ENCODE results near the gene CTRB2. TPM values are rescaled to one million over a fixed set of nuclear protein-coding genes. Genes with fewer than 3 reads are reported as not detected.

CTRB2 gene
- total RNA-seq, 1 donor from 2014 or later: not detected

DNA sequence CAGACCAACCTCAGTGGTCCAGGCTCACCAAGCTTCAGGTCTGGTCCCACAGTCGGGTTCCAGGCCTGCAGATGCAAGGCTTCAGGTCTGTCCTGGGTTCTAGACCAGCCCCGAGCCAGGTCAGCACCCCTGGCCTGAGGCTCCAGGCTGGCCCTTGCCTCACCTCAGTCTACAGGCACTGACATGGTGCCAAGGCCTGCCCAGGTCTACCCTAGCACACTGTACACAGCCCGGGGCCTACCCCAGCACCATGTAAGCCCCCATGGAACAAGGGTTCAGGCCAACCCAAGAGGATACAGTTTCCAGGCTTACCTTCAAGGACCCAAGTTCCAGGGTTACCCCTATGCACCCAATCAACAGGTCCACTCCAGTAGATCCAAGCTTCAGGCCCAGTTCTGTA lies 31.9 kb downstream of the CTRB2 start:
- no peak for DNase-seq (ENCODE audit: low spot score)

DNA sequence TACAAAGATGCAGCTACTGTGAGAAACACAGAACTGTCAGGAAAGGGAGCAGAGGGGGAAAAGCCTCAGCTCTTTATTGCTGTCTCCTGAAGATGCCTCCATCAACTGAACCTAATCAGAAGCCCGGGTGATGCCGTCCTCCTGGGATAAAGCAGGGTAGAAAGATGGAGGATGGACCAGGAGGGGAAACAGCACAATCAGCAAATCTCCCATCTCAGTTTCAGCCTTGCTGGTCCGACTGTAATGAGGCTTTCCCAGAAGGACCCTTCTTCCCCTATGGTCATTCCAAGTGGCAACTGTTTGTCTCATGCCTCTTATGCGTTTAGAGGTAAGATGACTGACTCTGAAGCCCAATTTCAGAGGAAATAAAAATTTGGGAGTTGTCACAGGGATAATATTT lies 34.4 kb downstream of the CTRB2 start:
- DNase-seq (ENCODE audit: low spot score): no peak

DNA sequence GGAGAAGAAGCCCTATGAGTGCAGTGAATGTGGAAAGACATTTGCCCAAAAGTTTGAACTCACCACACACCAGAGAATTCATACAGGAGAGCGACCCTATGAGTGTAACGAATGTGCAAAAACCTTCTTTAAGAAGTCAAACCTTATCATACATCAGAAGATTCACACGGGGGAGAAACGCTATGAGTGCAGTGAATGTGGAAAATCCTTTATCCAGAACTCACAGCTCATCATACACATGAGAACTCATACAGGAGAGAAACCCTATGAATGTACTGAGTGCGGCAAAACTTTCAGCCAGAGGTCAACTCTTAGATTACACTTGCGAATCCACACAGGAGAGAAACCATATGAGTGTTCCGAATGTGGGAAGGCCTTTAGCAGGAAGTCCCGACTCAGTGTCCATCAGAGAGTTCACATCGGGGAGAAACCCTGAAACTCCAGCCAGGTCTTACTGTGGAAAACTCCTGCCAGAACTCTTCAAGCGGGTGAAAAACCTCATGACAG lies 37.0 kb downstream of the CTRB2 start:
- no peak for DNase-seq (ENCODE audit: low spot score)

DNA sequence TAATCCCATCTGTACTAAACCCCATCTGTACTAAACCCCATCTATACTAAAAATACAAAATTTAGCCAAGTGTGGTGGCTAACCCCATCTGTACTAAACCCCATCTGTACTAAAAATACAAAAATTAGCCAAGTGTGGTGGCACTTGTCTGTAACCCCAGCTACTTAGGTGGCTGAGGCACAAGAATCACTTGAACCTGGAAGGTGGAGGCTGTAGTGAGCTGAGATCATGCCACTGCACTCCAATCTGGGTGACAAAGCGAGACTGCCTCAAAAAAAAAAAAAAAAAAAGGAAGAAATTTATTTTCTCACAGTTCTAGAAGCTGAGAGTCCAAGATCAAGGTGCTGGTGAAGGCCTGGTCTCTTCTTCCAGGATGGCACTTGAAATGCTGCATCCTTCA lies 46.6 kb downstream of the CTRB2 start:
- DNase-seq (ENCODE audit: low spot score): no peak

Other genes with a start within 250 kb of the CTRB2 start
- gene WDR59, start 222.0 kb downstream of the CTRB2 start, total RNA-seq: 111 TPM
- gene ZNRF1, start 208.1 kb downstream of the CTRB2 start, total RNA-seq: 50.0 TPM
- 16.9 TPM for gene LDHD, start 90.4 kb downstream of the CTRB2 start, total RNA-seq
- 12.4 TPM for gene ZFP1, start 58.6 kb downstream of the CTRB2 start, total RNA-seq
- gene CTRB1, start 11.8 kb upstream of the CTRB2 start, total RNA-seq: not detected
- gene BCAR1, start 44.5 kb upstream of the CTRB2 start, total RNA-seq: 81.8 TPM
- gene CFDP1, start 226.3 kb upstream of the CTRB2 start, total RNA-seq: 60.2 TPM

Measured in ureter (tissue), 1 donor.